Effector memory CD4-positive, alpha-beta T cell (primary cell): ENCODE measurements around the gene PRIMA1.

Experiments
- DNase-seq, 3 donors: peaks; one replicate each; pipeline ENCODE4 v3.0.0-alpha.2; 2020
- H3K27ac ChIP-seq: 2 replicates; pipeline ENCODE4 v1.7.0; 2013; ENCODE audit warnings: mild to moderate bottlenecking, low read length, moderate library complexity; ENCODE audit not compliant: insufficient read depth, poor library complexity, severe bottlenecking
- H3K27me3 ChIP-seq: replicated peaks from 2 replicates; pipeline ENCODE4 v1.7.0; 2013; ENCODE audit warnings: mild to moderate bottlenecking, low read length; ENCODE audit not compliant: insufficient read depth, control insufficient read depth, poor library complexity, severe bottlenecking
- H3K36me3 ChIP-seq: 2 replicates; pipeline ENCODE4 v1.7.0; 2013; ENCODE audit warnings: mild to moderate bottlenecking, low read length, moderate library complexity; ENCODE audit not compliant: control insufficient read depth, insufficient read depth
- H3K4me1 ChIP-seq: 2 replicates; pipeline ENCODE4 v1.7.0; 2013; ENCODE audit warnings: low read length, mild to moderate bottlenecking; ENCODE audit not compliant: control insufficient read depth, insufficient read depth, poor library complexity, severe bottlenecking
- H3K4me3 ChIP-seq: 2 replicates; pipeline ENCODE4 v1.7.0; 2013; ENCODE audit warnings: low read length, low read depth, mild to moderate bottlenecking; ENCODE audit not compliant: insufficient read depth, poor library complexity, severe bottlenecking
- H3K9me3 ChIP-seq: 2 replicates; pipeline ENCODE4 v1.7.0; 2013; ENCODE audit warnings: mild to moderate bottlenecking, low read length, moderate library complexity; ENCODE audit not compliant: control insufficient read depth

PRIMA1 gene

GRCh38 chr14:93714605-93715004, 73.7 kb downstream of the PRIMA1 start:
- no peaks in the 10 kb centered on the region for H3K4me1 ChIP-seq
- H3K36me3 ChIP-seq, result no peaks in the 10 kb centered on the region
- no peaks in the 10 kb centered on the region for H3K9me3 ChIP-seq
- H3K27ac ChIP-seq, result no peak overlapping the region
- DNase-seq, result no peak
- H3K4me3 ChIP-seq, result no peak overlapping the region
- peaks cover 5% of the 10 kb centered on the region for H3K27me3 ChIP-seq

GRCh38 chr14:93713726-93714405, 74.4 kb downstream of the PRIMA1 start:
- no peaks in the 10 kb centered on the region for H3K9me3 ChIP-seq
- no peak for DNase-seq
- no peaks in the 10 kb centered on the region for H3K4me1 ChIP-seq
- peaks cover 5% of the 10 kb centered on the region for H3K27me3 ChIP-seq
- H3K4me3 ChIP-seq, result no peak overlapping the region
- H3K27ac ChIP-seq, result no peak overlapping the region
- no peaks in the 10 kb centered on the region for H3K36me3 ChIP-seq

GRCh38 chr14:93712838-93713724, 75.2 kb downstream of the PRIMA1 start:
- no peak overlapping the region for H3K27ac ChIP-seq
- H3K27me3 ChIP-seq, result peaks cover 5% of the 10 kb centered on the region
- no peak for DNase-seq
- no peaks in the 10 kb centered on the region for H3K9me3 ChIP-seq
- no peak overlapping the region for H3K4me3 ChIP-seq
- no peaks in the 10 kb centered on the region for H3K36me3 ChIP-seq
- no peaks in the 10 kb centered on the region for H3K4me1 ChIP-seq

- Histone ChIP-seq H3K27ac (no peak overlapping the region), H3K36me3 (no peaks in the 10 kb centered on the region), H3K27me3 (peaks cover 5% of the 10 kb centered on the region), H3K9me3 (no peaks in the 10 kb centered on the region), H3K4me1 (no peaks in the 10 kb centered on the region), H3K4me3 (no peak overlapping the region)
- no peak for DNase-seq
Measured at GRCh38 chr14:93712079-93712837, 76.0 kb downstream of the PRIMA1 start.

- Histone ChIP-seq H3K36me3 (no peaks in the 10 kb centered on the region), H3K27me3 (peaks cover 5% of the 10 kb centered on the region), H3K9me3 (no peaks in the 10 kb centered on the region), H3K27ac (no peak overlapping the region), H3K4me1 (no peaks in the 10 kb centered on the region), H3K4me3 (no peak overlapping the region)
- DNase-seq, result no peak
Measured at GRCh38 chr14:93709249-93709648, 79.0 kb downstream of the PRIMA1 start.

GRCh38 chr14:93708800-93709199, 79.5 kb downstream of the PRIMA1 start:
- no peak overlapping the region for H3K27ac ChIP-seq
- H3K27me3 ChIP-seq, result peaks cover under 1% of the 10 kb centered on the region
- DNase-seq, result no peak
- no peaks in the 10 kb centered on the region for H3K9me3 ChIP-seq
- no peak overlapping the region for H3K4me3 ChIP-seq
- H3K4me1 ChIP-seq, result no peaks in the 10 kb centered on the region
- H3K36me3 ChIP-seq, result no peaks in the 10 kb centered on the region

- Histone ChIP-seq H3K36me3 (no peaks in the 10 kb centered on the region), H3K4me1 (no peaks in the 10 kb centered on the region), H3K27ac (no peak overlapping the region), H3K27me3 (no peaks in the 10 kb centered on the region), H3K4me3 (no peak overlapping the region), H3K9me3 (no peaks in the 10 kb centered on the region)
- DNase-seq, result no peak
Measured at GRCh38 chr14:93708311-93708734, 80.0 kb downstream of the PRIMA1 start.

GRCh38 chr14:93707475-93707874, 80.8 kb downstream of the PRIMA1 start:
- H3K9me3 ChIP-seq, result no peaks in the 10 kb centered on the region
- no peak overlapping the region for H3K27ac ChIP-seq
- no peaks in the 10 kb centered on the region for H3K4me1 ChIP-seq
- DNase-seq, result no peak
- no peaks in the 10 kb centered on the region for H3K36me3 ChIP-seq
- H3K27me3 ChIP-seq, result no peaks in the 10 kb centered on the region
- H3K4me3 ChIP-seq, result no peak overlapping the region

GRCh38 chr14:93706360-93706955, 81.8 kb downstream of the PRIMA1 start:
- H3K9me3 ChIP-seq, result no peaks in the 10 kb centered on the region
- H3K27me3 ChIP-seq, result no peaks in the 10 kb centered on the region
- H3K4me3 ChIP-seq, result no peak overlapping the region
- H3K27ac ChIP-seq, result no peak overlapping the region
- no peaks in the 10 kb centered on the region for H3K4me1 ChIP-seq
- DNase-seq, result no peak
- no peaks in the 10 kb centered on the region for H3K36me3 ChIP-seq
